HuH-7.5 (cell line): Measurements from ENCODE around the gene DAPK1.

ENCODE experiments used
- DNase-seq: peaks from one replicate; pipeline ENCODE4 v3.0.0; 2011; ENCODE audit warnings: low spot score

The DAPK1 gene

DNA sequence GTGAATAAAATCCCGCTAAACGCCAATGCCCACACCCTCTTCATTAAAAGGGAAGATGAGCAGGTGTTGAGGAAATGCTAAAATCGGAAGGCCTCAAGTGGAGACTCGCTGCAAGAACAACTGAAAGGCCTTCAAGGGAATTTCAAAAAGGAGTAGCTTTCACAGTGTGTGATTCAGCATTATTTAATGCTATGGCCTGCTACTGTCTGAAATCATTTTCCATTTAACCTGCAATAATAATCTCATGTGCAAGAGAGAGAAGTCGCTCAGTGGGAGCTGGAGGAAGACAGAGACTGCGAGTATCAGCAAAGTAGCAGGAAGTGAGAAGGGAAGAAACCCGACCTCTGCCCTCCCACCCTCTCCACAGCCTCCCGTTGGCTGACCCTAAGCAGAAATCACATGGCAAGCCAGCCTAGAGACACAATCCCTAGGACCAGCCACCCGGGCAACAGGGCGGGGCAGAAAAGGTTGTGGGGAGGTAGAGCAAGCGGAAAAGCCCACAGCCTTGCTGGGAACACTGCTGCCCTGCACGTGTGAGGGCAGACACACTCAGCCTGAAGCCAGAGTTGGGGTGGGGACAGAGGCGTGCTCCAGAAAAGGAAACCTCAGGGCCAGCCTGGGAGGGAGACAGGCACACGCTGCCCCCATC, 188.3 kb downstream of the DAPK1 start:
- no peak for DNase-seq

DNA sequence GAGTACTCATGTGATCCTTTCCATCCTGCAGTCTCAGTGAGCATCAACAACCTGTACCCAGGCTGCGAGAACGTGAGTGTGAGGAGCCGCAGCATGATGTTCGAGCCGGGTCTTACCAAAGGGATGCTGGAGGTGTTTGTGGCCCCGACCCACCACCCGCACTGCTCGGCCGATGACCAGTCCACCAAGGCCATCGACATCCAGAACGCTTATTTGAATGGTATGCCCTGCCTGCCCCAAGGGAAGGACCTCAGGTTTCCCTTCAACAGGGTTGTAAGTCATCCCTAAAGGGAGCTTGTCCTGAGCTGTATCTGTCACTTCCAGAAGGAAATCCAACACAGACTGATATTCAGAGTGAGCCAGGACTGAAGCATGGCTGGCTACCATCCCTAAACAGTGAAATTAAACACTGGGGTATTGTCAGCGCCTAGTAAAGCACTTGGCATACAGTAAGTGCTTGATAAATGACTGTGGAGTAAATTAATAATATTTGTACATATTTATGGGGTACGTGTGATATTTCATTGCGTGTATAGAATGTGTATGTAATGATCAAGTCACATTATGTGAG, 188.9 kb downstream of the DAPK1 start:
- no peak for DNase-seq

DNA sequence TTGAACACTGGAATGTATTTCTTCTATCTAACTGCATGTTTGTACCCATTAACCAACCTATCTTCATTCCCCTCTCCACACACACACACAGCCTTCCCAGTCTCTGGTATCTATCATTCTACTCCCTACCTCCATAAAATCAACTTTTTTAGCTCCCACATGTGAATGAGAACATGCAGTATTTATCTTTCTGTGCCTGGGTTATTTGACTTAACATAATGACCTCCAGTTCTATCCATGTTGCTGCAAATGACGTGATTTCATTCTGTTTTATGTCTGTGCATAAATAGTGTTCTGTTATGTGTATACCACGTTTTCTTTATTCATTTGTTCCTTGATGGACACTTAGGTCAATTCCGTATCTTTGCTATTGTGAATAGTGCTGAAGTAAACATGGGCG, 189.5 kb downstream of the DAPK1 start:
- no peak for DNase-seq

DNA sequence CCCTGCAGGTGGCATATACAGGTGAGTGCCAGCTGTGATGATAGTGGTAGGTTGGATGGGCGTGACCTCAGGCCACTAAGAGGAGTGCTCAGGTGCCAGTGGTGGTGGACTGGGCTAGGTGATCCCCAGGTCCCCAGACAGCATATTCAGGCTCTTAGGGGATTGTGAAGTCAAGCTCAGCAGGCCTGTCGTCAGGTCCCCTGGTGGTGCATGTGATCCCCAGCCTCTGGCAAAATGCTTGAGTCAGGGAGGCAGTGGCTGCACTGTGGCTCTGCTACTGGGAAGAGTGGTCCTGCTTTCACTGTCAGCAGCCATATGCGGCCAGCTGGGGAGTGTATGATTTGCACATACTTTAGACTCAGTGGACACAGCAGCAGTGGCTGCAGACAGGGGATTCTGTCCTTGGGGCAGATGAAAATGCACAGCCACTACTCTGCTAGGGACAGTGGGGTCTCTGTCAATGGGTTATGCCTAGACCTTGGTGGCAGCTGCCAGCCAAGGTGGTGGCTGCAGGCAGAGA, 196.6 kb downstream of the DAPK1 start:
- no peak for DNase-seq

DNA sequence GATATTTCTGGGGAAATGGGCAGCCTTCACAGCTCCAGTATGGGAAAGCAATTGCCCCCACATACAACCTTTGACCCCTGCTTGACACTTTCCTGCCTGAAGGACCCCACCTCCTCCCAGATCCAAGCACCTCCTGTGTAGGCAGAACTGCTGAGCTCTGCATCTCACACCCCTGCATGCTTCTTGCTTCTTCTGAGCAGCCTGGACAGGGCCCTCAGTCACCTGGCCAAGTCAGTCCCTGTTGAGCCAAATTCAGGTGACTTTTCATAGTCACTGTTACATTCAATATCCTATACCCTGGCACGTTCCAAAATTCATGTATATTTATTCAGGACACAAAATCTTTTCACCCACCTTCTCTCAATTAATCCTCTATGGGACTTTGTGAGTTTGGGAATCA, 197.9 kb downstream of the DAPK1 start:
- DNase-seq: no peak

DNA sequence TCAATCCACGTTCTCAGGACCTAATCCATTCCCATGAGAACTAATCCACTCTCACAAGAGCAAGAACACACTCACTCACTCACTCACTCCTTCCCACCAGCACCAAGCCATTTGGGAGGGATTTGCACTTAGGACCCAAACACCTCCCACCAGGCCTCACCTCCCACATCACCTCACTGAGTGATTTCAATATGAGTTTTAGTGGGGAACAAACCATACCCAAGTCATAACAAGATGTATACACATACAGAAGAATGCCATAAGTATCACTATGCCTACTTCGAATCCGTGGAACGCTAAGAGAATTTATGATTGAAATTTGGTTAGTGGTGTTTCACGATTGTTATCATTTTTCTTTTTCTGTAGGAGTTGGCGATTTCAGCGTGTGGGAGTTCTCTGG, 199.0 kb downstream of the DAPK1 start:
- DNase-seq: no peak

DNA sequence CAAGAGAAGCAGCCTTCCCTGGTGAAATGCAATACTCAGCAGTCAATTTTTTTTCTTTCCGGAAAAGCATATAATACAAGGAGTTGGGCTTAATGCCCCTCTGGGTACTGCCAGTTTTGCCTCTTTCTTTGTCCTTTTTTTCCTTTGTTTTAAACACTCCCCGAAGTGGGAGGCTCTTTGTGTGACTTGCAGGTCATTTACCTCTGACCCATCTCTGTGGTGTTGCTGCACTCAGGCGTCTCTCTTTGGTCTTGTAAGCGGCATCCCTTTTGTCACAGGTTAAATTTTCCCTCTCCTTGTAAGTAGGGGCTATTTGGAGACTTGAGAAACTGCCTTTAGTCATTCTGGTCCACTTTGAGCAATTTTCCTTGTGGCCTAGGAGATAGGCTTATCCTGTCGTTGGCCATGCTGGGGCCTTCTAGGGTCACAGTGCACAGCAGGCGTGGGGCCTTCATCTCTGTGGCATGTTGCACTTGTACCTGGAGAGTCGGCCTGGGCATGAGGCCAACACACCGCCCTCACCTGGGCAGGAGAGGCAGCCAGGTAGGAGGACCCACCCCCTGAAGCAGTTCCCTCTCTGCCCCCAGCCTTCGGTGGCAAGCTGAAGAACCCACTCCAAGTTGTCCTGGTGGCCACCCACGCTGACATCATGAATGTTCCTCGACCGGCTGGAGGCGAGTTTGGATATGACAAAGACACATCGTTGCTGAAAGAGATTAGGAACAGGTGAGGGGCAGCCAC, 200.6 kb downstream of the DAPK1 start:
- DNase-seq: no peak

DNA sequence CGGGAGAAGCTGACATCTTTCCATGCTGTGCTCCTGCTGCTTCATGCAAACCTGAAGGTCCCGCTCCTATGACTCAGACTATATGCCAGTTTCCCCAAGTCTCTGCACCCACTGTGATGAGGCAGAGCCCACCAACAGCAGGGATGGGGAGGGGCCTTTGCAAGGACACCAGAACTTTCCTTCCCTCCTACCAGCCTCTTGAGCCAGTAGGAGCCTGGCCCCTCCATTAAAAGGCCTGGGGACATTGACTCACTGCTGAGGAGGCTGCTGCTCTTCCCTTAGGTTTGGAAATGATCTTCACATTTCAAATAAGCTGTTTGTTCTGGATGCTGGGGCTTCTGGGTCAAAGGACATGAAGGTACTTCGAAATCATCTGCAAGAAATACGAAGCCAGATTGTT, 202.2 kb downstream of the DAPK1 start:
- DNase-seq: no peak

DNA sequence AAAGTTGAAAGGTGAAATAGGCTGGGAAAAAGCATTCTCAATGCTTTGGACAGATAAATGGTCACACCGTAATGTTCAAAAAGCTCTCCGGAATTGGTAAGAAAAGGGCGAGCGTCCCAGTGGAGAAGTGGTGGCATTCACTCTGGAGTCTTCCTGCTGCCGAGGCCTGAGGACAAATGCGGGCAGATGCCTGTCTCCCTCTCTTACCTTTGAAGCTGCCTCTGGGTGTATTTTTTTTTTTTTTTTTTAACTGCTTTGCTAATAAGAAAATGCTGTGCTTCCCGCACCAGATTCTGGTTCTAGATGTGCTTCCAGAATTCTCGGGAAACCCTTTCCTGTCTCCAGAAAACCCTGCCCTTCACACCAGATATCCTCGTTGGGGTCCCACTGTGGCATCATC, 203.8 kb downstream of the DAPK1 start:
- DNase-seq: no peak

DNA sequence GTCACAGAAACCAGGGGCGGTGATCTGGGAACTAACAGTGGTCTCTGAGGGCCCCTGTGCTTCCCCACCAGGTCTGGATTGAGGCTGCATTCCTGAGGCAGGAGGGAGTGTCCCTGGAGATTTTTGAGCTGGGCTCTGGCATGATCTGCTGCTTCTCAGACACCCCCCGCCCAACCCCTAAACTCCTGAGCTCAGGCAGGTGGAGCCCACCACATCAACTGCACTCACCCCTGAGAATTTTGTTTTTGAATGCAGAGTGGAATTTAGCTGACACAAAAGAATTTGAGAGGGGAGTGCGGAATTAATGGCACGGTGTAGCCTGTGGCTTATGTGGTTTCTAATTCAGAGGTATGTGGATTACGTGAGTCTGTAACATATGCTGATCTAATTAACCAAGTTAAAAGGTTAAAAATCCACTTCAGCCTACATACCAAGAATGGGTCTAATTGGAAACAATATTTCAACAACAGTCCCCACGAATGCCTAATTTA, 204.3 kb downstream of the DAPK1 start:
- no peak for DNase-seq

DNA sequence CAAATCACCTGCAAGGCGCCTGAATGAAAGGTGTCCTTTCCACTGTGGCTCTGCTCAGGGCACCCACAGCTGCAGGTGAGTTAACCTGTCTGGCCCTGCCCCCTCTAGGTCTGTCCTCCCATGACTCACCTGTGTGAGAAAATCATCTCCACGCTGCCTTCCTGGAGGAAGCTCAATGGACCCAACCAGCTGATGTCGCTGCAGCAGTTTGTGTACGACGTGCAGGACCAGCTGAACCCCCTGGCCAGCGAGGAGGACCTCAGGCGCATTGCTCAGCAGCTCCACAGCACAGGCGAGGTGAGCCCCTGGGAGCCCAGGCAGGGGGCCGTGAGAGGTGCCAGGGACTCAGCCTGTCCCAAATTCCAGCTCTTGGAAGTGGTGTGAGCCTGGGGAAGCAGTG, 205.3 kb downstream of the DAPK1 start:
- no peak for DNase-seq

DNA sequence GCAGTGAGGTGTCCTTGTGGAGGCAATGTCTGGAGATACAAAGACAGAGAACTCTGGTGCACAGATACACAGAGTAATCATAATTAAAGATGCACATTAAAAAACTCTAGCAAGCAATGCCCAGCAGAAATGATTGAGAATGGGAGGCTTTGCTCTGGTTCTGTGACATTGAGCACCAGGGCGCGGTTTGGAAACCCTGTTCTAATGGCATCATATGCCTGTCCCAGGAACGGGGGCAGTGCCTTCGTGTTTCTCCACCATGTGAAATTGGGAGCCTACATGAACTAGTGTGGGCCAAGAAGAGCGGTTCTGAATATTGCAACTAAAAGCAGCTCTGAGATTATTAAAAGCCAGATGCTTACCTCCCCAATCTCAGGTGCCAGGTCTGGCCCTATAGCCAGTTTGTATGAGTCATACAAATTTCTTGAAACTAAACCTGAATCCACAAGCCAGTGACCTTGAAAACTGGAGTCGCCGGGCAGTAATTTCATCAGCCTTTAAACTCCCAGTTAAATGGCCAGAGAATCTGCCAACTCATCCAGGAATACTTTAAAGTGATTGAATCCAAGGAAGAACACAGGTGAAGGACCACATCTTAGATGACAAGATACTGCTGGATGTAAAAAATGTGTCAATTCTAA, 206.1 kb downstream of the DAPK1 start:
- DNase-seq: no peak

DNA sequence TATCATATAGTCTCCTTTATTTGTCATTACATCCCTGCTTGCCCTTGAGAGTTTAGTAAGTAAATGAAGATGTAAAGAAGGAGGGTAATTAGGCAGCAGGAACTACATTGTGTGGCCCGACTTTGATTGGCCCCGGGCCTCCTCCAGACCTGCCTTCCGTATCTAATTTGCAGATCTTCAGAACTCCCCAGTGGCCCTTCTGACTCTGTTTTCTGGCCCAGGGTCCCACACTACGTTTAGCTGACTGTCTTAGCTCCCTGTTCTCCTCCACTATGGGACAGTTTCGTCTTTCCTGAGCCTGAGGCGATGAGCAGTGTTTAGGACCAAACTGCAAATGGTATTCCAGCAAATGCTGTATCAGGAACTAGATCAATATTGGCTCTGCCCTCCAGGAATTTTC, 206.7 kb downstream of the DAPK1 start:
- no peak for DNase-seq

DNA sequence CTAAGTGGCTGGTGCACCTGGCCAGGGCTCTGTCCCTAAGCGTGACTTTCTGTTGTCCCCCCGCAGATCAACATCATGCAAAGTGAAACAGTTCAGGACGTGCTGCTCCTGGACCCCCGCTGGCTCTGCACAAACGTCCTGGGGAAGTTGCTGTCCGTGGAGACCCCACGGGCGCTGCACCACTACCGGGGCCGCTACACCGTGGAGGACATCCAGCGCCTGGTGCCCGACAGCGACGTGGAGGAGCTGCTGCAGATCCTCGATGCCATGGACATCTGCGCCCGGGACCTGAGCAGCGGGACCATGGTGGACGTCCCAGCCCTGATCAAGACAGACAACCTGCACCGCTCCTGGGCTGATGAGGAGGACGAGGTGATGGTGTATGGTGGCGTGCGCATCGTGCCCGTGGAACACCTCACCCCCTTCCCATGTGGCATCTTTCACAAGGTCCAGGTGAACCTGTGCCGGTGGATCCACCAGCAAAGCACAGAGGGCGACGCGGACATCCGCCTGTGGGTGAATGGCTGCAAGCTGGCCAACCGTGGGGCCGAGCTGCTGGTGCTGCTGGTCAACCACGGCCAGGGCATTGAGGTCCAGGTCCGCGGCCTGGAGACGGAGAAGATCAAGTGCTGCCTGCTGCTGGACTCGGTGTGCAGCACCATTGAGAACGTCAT, 208.5 kb downstream of the DAPK1 start:
- DNase-seq: no peak

DNA sequence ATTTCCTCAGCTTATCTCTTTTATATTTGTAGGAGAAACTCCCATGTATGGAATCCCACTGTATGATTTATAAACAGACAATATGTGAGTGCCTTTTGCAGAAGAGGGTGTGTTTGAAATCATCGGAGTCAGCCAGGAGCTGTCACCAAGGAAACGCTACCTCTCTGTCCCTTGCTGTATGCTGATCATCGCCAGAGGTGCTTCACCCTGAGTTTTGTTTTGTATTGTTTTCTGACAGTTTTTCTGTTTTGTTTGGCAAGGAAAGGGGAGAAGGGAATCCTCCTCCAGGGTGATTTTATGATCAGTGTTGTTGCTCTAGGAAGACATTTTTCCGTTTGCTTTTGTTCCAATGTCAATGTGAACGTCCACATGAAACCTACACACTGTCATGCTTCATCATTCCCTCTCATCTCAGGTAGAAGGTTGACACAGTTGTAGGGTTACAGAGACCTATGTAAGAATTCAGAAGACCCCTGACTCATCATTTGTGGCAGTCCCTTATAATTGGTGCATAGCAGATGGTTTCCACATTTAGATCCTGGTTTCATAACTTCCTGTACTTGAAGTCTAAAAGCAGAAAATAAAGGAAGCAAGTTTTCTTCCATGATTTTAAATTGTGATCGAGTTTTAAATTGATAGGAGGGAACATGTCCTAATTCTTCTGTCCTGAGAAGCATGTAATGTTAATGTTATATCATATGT, 210.3 kb downstream of the DAPK1 start:
- DNase-seq: no peak

DNA sequence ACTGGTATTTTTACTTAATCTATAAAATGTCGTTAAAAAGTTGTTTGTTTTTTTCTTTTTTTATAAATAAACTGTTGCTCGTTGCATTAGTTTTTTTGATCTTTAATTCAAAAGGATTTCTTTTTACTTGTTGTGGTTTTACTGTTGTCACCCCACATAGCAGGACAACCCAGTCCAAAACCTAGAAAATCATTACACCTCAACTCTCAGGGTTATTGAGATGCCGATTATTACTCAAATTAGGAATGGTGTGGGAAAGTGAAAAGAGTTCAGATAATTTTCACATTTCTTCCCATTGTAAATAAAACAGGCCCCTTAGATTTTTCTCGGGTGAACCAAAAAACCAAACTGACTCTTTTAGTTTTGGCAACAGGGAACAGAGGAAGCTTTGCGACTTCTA, 210.9 kb downstream of the DAPK1 start:
- no peak for DNase-seq

DNA sequence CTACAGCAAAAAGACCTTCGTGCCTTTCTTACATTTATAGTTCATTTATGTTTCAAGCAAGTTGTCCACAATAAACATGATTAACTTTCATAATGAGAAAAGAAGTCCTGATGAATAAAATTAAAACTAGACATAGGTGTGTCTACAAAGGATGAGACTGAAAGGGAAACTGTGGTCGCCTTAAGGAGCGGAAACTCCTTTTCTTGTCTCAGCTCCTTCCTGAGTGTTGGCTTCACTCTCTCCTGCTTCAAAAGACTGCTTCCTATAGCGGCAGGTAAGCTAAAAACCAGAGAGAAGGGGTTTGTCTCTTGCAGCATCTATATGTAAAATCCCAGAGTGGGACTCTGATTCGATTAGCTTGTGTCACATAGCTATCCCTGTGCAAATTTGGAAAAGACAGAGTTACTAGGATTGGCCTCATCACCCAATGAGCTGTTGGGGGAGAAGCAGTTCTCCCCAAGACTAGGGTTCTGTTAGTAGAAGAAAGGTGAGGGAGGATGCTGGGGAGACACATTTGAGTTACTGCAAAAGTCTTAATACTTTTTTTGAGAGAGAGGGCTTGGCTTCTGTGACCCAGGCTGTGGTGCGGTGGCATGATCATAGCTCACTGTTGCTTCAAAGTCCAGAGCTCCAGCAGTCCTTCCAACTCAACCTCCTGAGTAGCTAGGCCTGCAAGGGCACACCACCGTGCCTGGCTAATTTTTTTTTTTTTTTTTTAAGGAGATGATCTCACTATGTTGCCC, 211.5 kb downstream of the DAPK1 start:
- DNase-seq: no peak

DNA sequence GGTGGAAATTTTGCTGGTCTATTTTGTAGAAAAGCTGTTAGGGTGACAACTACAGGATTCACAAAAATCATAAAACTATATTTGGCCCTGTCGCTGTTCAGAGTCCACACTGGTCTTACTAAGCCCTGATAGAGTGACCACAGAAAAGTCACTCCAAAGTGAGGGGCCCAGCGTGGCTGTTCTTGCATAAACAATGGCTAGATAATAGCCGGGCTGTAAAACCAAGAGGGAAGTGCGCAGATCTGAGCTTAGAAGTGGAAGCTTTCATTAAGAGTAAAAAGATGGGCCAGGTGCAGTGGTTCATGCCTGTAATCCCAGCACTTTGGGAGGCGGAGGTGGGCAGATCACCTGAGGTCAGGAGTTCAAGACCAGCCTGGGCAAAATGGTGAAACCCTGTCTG, 212.8 kb downstream of the DAPK1 start:
- DNase-seq: no peak

DNA sequence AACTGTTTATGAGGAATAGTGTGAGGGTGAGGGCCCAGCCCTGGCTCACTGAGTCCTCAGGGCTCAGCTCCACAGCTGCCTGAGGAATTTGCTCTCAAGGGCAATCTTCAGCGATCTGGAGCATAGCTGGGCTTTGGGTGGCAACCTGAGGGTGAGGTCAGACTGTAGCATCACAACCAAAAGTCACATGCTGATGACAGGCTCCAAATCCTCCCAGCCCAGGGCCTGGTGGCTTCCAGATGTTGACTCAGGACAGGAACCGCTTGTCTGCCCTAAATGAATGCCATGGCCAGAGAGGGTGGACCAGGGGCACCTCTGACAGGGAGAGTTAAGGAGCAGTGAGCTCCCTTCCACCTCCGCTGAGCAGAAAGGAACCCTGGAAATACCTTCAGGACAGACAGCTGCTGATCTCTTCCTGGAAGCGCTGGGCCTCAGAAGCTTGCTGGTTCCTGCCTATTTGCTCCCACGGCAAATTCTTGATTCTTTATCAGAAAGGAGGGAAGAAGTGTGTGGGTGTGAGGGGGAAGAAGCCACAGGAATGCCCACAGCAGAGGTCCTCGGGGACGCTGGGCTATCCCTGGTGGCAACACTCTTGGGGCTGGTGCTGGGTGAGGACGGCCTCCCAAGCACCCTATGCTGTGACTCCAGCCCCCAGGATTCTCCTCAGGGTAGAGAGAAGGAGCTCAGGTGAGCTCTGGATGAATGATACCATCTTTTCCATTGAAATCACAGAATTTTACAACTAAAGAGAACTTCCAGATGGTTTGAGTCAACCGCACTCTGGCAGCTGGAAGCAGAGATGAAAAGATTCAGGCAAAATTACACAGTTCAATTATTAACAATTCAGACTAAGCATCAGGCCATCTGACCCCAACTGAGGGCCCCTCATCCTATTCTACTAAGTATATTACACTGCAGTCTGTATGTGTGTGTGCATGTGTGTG, 214.5 kb downstream of the DAPK1 start:
- DNase-seq: no peak

DNA sequence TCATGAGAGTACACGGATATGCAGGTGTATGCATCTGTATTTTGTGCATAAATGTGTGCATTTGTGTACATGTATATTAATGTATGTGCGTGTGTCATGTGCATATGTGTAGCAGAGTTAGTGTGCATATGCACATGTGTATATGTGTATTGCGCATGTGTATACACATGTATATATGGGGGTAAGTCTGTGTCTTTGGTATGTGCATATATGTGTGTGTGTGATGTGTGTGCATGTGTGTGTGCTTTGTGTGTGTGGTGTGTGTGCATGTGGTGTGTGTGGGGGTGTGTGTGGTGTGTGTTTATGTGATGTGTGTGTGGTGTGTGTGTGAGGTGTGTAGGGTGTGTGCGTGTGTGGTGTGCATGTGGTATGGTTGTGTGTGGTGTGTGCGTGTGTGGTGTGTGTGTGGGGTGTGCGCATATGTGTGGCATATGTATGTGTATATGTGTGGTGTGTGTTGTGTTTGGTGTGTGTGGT, 215.2 kb downstream of the DAPK1 start:
- DNase-seq: no peak
